CD4-positive, alpha-beta memory T cell (primary cell): ENCODE data around the gene NKD1. TPM values are rescaled to one million over a fixed set of nuclear protein-coding genes. Genes with fewer than 3 reads are reported as not detected.

Source experiments
- CTCF ChIA-PET: fragments of 350-600 bp; sonication (Branson Sonifier 250); formaldehyde crosslinking; loops from one replicate; lab custom pipeline; 2021; ENCODE audit warnings: inconsistent platforms; ENCODE audit not compliant: partially characterized antibody; lab: Charles Lee
- POLR2A ChIA-PET: fragments of 350-600 bp; sonication (Branson Sonifier 250); formaldehyde crosslinking; loops from one replicate; lab custom pipeline; 2021; ENCODE audit not compliant: partially characterized antibody; lab: Charles Lee
- DNase-seq, 5 donors: peaks; one replicate each; pipeline versions ENCODE4 v3.0.0 to v3.0.0-alpha.2; 2020 to 2022; ENCODE audit warnings: mixed read lengths in 1 of 5
- H3K27ac ChIP-seq: one replicate; pipeline ENCODE4 v1.7.0; 2013; ENCODE audit warnings: low read depth, low read length
- H3K27me3 ChIP-seq: 2 replicates; pipeline ENCODE4 v1.7.0; 2013; ENCODE audit warnings: mild to moderate bottlenecking, low read length, moderate library complexity; ENCODE audit not compliant: insufficient read depth
- H3K36me3 ChIP-seq: 2 replicates; pipeline ENCODE4 v1.7.0; 2013; ENCODE audit warnings: mild to moderate bottlenecking, low read length, moderate library complexity; ENCODE audit not compliant: insufficient read depth
- H3K4me1 ChIP-seq: 2 replicates; pipeline ENCODE4 v1.7.0; 2013; ENCODE audit warnings: mild to moderate bottlenecking, low read length, moderate library complexity; ENCODE audit not compliant: insufficient read depth
- H3K4me3 ChIP-seq, 2 donors: one replicate each; pipeline ENCODE4 v1.7.0; 2013; ENCODE audit warnings: low read length in 2 of 2, mild to moderate bottlenecking in 1 of 2
- H3K9me3 ChIP-seq, 2 donors: one replicate each; pipeline ENCODE4 v1.7.0; 2013; ENCODE audit warnings: low read length in 2 of 2, control low read depth in 1 of 2; ENCODE audit not compliant: control insufficient read depth in 1 of 2
- H3K27ac Mint-ChIP-seq, 7 donors: one replicate each; pipeline ENCODE4 v1.8.0; 2020 to 2021; ENCODE audit warnings: mixed read lengths in 7 of 7, mild to moderate bottlenecking in 6 of 7, inconsistent platforms in 3 of 7, moderate library complexity in 3 of 7
- H3K27me3 Mint-ChIP-seq, 2 donors: one replicate each; pipeline ENCODE4 v1.8.0; 2020 to 2021; ENCODE audit warnings: mixed read lengths in 2 of 2
- H3K36me3 Mint-ChIP-seq, 2 donors: one replicate each; pipeline ENCODE4 v1.8.0; 2020 to 2021; ENCODE audit warnings: mixed read lengths in 2 of 2, inconsistent platforms in 1 of 2, mild to moderate bottlenecking in 1 of 2
- H3K4me1 Mint-ChIP-seq, 4 donors: one replicate each; pipeline ENCODE4 v1.8.0; 2020 to 2021; ENCODE audit warnings: mixed read lengths in 4 of 4, mild to moderate bottlenecking in 1 of 4
- H3K4me3 Mint-ChIP-seq, 8 donors: one replicate each; pipeline ENCODE4 v1.8.0; 2020 to 2021; ENCODE audit warnings: mixed read lengths in 8 of 8, mild to moderate bottlenecking in 7 of 8, moderate library complexity in 6 of 8, inconsistent platforms in 3 of 8
- H3K9me3 Mint-ChIP-seq, 8 donors: one replicate each; pipeline ENCODE4 v1.8.0; 2020 to 2021; ENCODE audit warnings: mixed read lengths in 8 of 8, mild to moderate bottlenecking in 5 of 8, inconsistent platforms in 3 of 8, moderate library complexity in 1 of 8
- intact Hi-C: fragments of 100-400 bp; cut with micrococcal nuclease; formaldehyde crosslinking; loops from one replicate; pipeline ENCODE4 v1.15.1; 2023
- polyA plus RNA-seq, 2 donors: library from polyadenylated mRNA; unstranded; fragments of 300-500 nt; fragmentation: Illumina TruSeq; gene quantifications; one replicate each; pipeline ENCODE4 v1.2.3, GENCODE V29; 2021
- total RNA-seq, 2 experiments: library from RNA; stranded (reverse); gene quantifications; one replicate each; pipeline ENCODE4 v1.2.3, GENCODE V29; 2021

The NKD1 gene
- total and polyA plus RNA-seq, 4 experiments from 2014 or later, result 0.48 to 4.6 (median 3.8) TPM; not detected in 1

DNA sequence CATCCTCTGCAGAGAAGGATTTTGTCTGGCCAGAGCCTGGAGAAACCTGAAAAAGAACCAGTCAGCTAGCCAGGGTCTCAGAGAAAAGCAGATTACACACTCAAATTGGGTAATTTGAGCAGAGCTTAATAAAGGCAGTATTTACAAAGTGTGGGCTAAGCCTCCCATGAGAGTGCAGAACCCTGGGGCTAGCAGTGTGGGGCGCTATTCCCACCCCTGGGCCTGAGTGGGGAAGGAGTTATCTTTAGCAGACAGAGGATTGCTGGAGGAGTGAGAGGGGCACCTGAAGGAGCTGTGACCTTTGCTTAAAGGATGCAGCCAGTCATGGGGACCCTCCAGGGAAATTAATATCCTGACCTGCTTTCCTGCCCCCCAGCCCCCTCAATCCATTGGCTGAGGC, 86.8 kb downstream of the NKD1 start:
- no peak for DNase-seq
- H3K4me3 Mint-ChIP-seq, result no peak overlapping the region
- ChIA-PET POLR2A (no interaction called here), CTCF (interaction anchor here (1.4 to 2.8 kb wide), 3 partner anchors 10 to 171 kb away, joined by 3 to 9 read pairs (median 6); no protein-coding TSS in a partner anchor)
- no peak overlapping the region for H3K4me3 ChIP-seq
- no peak overlapping the region for H3K27ac ChIP-seq
- H3K27me3 ChIP-seq, result no peaks in the 10 kb centered on the region
- peaks cover 2 to 7% (median 5%) of the 10 kb centered on the region in 4 donors for H3K4me1 Mint-ChIP-seq
- H3K27ac Mint-ChIP-seq, result peak overlapping the region in 2 of 7 donors; percentile 13 to 36
- H3K4me1 ChIP-seq, result no peaks in the 10 kb centered on the region
- H3K9me3 ChIP-seq, result no peaks in the 10 kb centered on the region
- H3K27me3 Mint-ChIP-seq, result no peaks in the 10 kb centered on the region
- H3K9me3 Mint-ChIP-seq, result no peaks in the 10 kb centered on the region
- H3K36me3 ChIP-seq, result no peaks in the 10 kb centered on the region
- H3K36me3 Mint-ChIP-seq, result peaks cover 4 to 6% of the 10 kb centered on the region in 2 donors
- intact Hi-C loops, result no loop called here

DNA sequence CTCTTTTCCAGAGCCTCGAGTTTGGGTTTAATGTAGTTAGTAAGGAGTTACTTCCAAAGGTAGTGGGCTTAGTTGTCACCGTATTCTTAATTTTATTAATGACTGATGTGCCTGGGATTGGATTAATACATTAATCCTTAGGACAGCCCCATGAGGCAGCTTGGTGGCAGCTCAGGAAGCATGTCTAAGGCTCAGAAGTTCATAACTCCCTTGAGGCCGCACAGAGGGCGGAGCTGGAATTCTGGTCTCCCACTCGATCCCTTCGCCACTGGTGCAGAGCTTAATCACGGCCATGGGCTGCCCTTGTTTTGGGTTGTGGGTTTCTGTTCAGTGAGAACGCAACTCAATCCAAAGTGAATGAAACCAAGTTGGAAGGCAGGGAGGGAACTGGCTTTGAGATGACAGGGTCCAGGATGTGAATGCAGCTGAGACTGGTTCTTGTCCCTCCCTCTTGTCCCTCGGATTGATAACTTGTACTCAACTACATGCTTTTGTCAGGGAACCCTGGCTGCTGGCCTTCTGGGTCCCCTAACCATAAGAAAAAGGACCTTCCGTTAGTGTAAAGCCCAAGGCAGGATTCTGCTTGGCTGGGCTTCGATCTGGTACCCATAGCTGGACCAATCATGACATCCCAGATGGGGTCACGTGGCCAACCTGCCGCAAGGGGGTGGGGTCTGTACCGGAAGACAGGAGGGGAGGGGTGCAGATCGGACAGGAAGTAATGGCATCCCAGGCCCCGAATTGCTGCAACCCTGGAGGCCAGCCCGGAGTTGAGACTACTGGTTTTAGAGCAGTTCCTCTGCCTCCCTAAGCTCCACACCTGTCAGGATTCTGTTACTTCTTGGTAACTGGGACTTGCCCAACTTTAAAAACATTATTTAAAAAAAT, 87.6 kb downstream of the NKD1 start:
- no peaks in the 10 kb centered on the region for H3K27me3 ChIP-seq
- Mint-ChIP-seq H3K27me3 (no peaks in the 10 kb centered on the region), H3K36me3 (peaks cover 4 to 6% of the 10 kb centered on the region in 2 donors), H3K27ac (peak overlapping the region in 1 of 7 donors; percentile 43), H3K4me3 (no peak overlapping the region), H3K9me3 (no peaks in the 10 kb centered on the region), H3K4me1 (peaks cover 2 to 7% (median 5%) of the 10 kb centered on the region in 4 donors)
- no peaks in the 10 kb centered on the region for H3K9me3 ChIP-seq
- H3K36me3 ChIP-seq, result no peaks in the 10 kb centered on the region
- CTCF ChIA-PET, result interaction anchor here (1.1 to 2.8 kb wide), 4 partner anchors 9 to 171 kb away, joined by 3 to 9 read pairs (median 4); no protein-coding TSS in a partner anchor
- intact Hi-C loops, result no loop called here
- POLR2A ChIA-PET, result no interaction called here
- H3K4me1 ChIP-seq, result no peaks in the 10 kb centered on the region
- no peak overlapping the region for H3K4me3 ChIP-seq
- DNase-seq, result peak in 3 of 5 donors; percentile 11 to 17 (median 17)
- no peak overlapping the region for H3K27ac ChIP-seq

DNA sequence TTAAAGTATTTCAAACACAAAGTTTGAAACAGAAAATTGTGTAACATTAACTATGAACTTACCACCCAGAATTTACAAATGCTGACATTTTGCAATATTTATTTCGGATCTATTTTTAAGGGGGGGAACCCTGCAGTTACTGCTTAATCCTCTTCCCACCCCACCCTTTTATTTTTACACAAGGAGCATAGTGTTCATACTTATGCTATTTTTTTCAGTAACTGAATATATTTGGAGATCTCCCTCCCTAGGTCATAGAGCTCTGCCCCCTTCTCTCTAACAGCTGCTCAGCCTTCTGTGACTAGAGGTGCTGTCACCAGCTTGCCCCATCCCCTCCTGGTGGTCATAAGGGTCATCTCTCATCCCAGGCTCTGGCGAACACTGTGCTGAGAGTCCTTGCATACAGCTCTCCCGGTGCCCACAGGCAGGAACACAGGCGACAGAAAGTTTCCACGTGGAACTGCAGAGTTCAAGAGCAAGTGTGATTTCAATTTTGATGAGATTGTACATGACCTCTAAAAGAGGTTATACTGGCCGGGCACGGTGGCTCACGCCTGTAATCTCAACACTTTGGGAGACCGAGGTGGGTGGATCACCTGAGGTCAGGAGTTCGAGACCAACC, 88.7 kb downstream of the NKD1 start:
- H3K27ac Mint-ChIP-seq, result peak overlapping the region in 1 of 7 donors; percentile 37
- no peaks in the 10 kb centered on the region for H3K9me3 Mint-ChIP-seq

DNA sequence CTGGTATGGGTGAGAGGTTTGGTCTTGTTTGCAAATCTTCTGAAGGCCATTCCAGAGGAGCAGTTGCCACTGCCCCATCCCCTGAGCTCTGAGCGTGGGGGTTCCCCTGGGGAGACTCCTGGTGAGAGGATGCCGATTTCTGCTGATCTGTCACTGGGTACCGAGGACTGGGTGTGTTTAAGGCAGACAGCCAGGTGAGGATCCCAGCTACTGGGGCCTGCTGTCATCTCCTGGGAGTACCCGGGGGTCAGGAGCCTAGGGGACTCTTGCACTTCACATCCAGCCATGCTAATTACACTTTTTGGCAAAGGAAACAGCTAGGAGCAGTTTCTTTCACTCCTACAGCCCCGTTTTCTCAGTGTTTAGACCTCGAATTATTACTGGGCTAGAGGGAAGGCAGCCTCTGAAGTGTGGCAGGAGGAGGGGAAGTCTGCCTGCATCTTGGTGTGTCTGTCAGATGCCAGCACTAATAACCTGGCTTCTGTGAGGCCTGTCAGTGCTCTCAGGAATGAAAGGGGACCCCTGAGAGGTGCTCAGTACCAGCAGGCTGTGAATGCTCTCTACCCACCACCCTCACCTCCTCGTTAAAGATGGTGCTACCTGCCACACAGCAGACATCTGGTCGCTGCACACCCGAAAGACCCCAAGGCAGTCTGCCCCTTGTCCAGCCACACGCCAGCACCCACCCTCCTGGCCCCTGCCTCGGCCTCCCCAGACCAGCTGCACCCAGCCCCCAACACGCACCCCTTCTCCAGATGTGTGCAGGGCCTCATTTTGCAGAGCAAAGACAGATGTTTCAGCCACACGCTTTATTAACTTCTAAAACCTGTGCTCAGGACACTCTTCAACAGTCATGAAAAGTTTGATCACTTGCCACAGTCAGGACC, 89.8 kb downstream of the NKD1 start:
- no peaks in the 10 kb centered on the region for H3K27me3 ChIP-seq
- no peak overlapping the region for H3K27ac ChIP-seq
- Mint-ChIP-seq H3K27ac (peak overlapping the region in 2 of 7 donors; percentile 36 to 79), H3K27me3 (no peaks in the 10 kb centered on the region), H3K4me3 (no peak overlapping the region), H3K9me3 (no peaks in the 10 kb centered on the region), H3K4me1 (peaks cover 2 to 7% (median 5%) of the 10 kb centered on the region in 4 donors), H3K36me3 (no peaks in the 10 kb centered on the region)
- ChIA-PET POLR2A (interaction anchor here (0.8 kb wide), 1 partner anchor 168 kb away, joined by 3 read pairs; no protein-coding TSS in a partner anchor), CTCF (interaction anchor here (0.5 to 2.8 kb wide), 2 partner anchors 28 to 149 kb away, joined by 3 to 9 read pairs; no protein-coding TSS in a partner anchor)
- intact Hi-C loops, result no loop called here
- no peak overlapping the region for H3K4me3 ChIP-seq
- no peak for DNase-seq
- no peaks in the 10 kb centered on the region for H3K36me3 ChIP-seq
- no peaks in the 10 kb centered on the region for H3K4me1 ChIP-seq
- no peaks in the 10 kb centered on the region for H3K9me3 ChIP-seq

More for the DNA sequence above, 88.7 kb downstream of the NKD1 start:
- no peak overlapping the region for H3K4me3 Mint-ChIP-seq
- intact Hi-C loops, result no loop called here
- no peaks in the 10 kb centered on the region for H3K36me3 ChIP-seq
- H3K27me3 Mint-ChIP-seq, result no peaks in the 10 kb centered on the region
- H3K4me1 Mint-ChIP-seq, result peaks cover 2 to 7% (median 5%) of the 10 kb centered on the region in 4 donors
- no peaks in the 10 kb centered on the region for H3K4me1 ChIP-seq
- DNase-seq, result no peak
- CTCF ChIA-PET, result interaction anchor here (0.8 to 2.8 kb wide), 3 partner anchors 9 to 169 kb away, joined by 4 to 9 read pairs (median 6); no protein-coding TSS in a partner anchor
- peaks cover 4 to 6% of the 10 kb centered on the region in 2 donors for H3K36me3 Mint-ChIP-seq
- no peaks in the 10 kb centered on the region for H3K9me3 ChIP-seq
- H3K27me3 ChIP-seq, result no peaks in the 10 kb centered on the region
- POLR2A ChIA-PET, result interaction anchor here (0.8 kb wide), 1 partner anchor 169 kb away, joined by 3 read pairs; no protein-coding TSS in a partner anchor
- no peak overlapping the region for H3K27ac ChIP-seq
- H3K4me3 ChIP-seq, result no peak overlapping the region

DNA sequence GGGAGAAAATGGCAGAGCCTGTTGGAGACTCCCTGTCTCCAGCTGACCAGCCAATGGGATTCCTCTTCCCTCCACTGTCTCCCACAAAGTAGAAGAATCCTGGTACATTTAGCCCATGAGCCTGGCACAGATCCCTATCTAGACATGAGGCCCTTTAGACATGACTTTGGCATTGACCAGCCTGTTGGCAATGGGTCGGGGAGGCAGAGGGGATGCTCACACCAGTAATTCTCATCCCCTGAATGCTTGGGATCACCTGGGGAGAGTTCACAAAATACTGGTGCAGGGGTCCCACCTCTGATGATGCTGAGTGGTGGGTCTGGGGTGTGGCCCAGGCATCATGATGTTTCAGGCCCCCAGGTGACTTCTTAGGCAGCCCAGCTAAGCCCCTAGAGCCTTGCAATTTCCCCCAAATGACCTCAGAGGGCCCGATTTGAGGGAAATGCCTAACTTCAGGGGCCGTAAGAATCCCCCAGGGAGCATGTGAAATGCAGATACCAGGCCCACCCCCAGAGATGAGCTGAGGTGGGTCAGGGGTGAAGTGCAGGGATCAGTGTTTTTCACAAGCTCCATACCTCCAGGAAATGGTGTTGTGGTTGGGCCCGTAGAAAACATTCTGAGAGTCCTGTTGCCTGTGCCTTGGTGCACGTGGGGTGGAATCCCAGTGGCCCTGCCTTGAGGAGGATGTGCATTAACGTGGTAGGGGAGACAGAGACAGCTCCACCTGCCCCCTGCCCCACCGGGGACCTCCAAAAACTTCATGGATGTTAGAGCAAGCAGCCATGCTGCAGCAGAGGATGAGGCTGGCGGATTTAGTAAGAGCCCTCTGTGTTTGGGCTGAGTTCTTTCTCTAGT, 90.8 kb downstream of the NKD1 start:
- ChIA-PET POLR2A (no interaction called here), CTCF (no interaction called here)
- Mint-ChIP-seq H3K4me1 (peaks cover 2 to 7% (median 5%) of the 10 kb centered on the region in 4 donors), H3K27me3 (no peaks in the 10 kb centered on the region), H3K27ac (peak overlapping the region in 1 of 7 donors; percentile 53), H3K36me3 (no peaks in the 10 kb centered on the region), H3K9me3 (no peaks in the 10 kb centered on the region), H3K4me3 (no peak overlapping the region)
- Histone ChIP-seq H3K4me3 (no peak overlapping the region), H3K4me1 (no peaks in the 10 kb centered on the region), H3K27me3 (no peaks in the 10 kb centered on the region), H3K9me3 (no peaks in the 10 kb centered on the region), H3K36me3 (no peaks in the 10 kb centered on the region), H3K27ac (no peak overlapping the region)
- DNase-seq, result no peak
- intact Hi-C loops, result no loop called here

DNA sequence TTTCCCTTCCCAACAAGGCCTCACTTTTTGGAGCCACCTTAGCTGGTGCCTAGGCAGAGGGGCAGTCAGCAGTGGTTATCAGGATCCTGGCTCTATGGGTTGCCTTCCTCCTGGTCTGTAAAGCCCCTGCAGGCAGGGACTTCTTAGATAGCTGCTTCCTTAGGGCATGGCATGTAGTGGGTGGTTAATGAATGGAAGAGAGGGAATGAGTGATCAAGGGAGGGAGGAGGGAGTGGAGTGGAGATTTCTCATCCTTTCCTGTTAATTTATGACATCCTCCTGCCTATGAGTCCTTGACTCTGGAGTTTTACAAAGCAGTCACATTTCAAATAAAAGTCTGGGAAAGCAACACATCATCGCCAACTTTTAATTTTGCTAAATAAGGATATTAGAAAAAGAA, 92.2 kb downstream of the NKD1 start:
- no peaks in the 10 kb centered on the region for H3K4me1 ChIP-seq
- no peaks in the 10 kb centered on the region for H3K27me3 ChIP-seq
- H3K4me1 Mint-ChIP-seq, result peaks cover 4 to 12% (median 6%) of the 10 kb centered on the region in 4 donors
- H3K27me3 Mint-ChIP-seq, result no peaks in the 10 kb centered on the region
- no peaks in the 10 kb centered on the region for H3K36me3 Mint-ChIP-seq
- H3K9me3 Mint-ChIP-seq, result no peaks in the 10 kb centered on the region
- no peak for DNase-seq
- no peak overlapping the region for H3K27ac ChIP-seq
- CTCF ChIA-PET, result interaction anchor here (1.5 kb wide), 1 partner anchor 166 kb away, joined by 3 read pairs; no protein-coding TSS in a partner anchor
- H3K4me3 ChIP-seq, result no peak overlapping the region
- peak overlapping the region in 2 of 7 donors; percentile 1 to 62 for H3K27ac Mint-ChIP-seq
- H3K9me3 ChIP-seq, result no peaks in the 10 kb centered on the region
- H3K36me3 ChIP-seq, result no peaks in the 10 kb centered on the region
- POLR2A ChIA-PET, result no interaction called here
- intact Hi-C loops, result no loop called here
- H3K4me3 Mint-ChIP-seq, result no peak overlapping the region
